Endodermal cell (in vitro differentiated cells): ENCODE data around the gene SRGAP3. TPM values are rescaled to one million over a fixed set of nuclear protein-coding genes. Genes with fewer than 3 reads are reported as not detected.

Source experiments
- DNase-seq: peaks from one replicate; pipeline ENCODE4 v3.0.0-alpha.2; 2017
- H3K27ac ChIP-seq: 2 replicates; pipeline ENCODE4 v1.5.1; 2013; ENCODE audit warnings: mild to moderate bottlenecking, low read depth, low read length, moderate library complexity
- H3K27me3 ChIP-seq: 2 replicates; pipeline ENCODE4 v1.6.1; 2013; ENCODE audit warnings: mild to moderate bottlenecking, low read length, moderate library complexity; ENCODE audit not compliant: insufficient read depth, control insufficient read depth, poor library complexity, severe bottlenecking
- H3K36me3 ChIP-seq: 2 replicates; pipeline ENCODE4 v1.7.0; 2013; ENCODE audit warnings: mild to moderate bottlenecking, low read length, moderate library complexity; ENCODE audit not compliant: control insufficient read depth, insufficient read depth
- H3K4me1 ChIP-seq: one replicate; pipeline ENCODE4 v1.7.0; 2013; ENCODE audit warnings: low read length; ENCODE audit not compliant: control insufficient read depth, insufficient read depth
- H3K4me3 ChIP-seq: 2 replicates; pipeline ENCODE4 v1.5.1; 2013; ENCODE audit warnings: mild to moderate bottlenecking, low read length, moderate library complexity
- H3K9ac ChIP-seq: 2 replicates; pipeline ENCODE4 v1.6.1; 2013; ENCODE audit warnings: mild to moderate bottlenecking, low read length, moderate library complexity; ENCODE audit not compliant: poor library complexity, severe bottlenecking; ENCODE audit errors: extremely low read depth
- H3K9me3 ChIP-seq: 2 replicates; pipeline ENCODE4 v1.6.1; 2013; ENCODE audit warnings: mild to moderate bottlenecking, low read length, moderate library complexity; ENCODE audit not compliant: control insufficient read depth
- H3K27ac Mint-ChIP-seq: 2 replicates; pipeline ENCODE4 v1.8.0; 2020; ENCODE audit warnings: mixed read lengths
- H3K27me3 Mint-ChIP-seq: 2 replicates; pipeline ENCODE4 v1.8.0; 2021; ENCODE audit warnings: mild to moderate bottlenecking, mixed read lengths; ENCODE audit not compliant: insufficient read depth
- H3K36me3 Mint-ChIP-seq: 2 replicates; pipeline ENCODE4 v1.8.0; 2020; ENCODE audit warnings: low read depth, mixed read lengths
- H3K4me1 Mint-ChIP-seq: 2 replicates; pipeline ENCODE4 v1.8.0; 2020; ENCODE audit warnings: mixed read lengths
- H3K4me3 Mint-ChIP-seq: 2 replicates; pipeline ENCODE4 v1.8.0; 2020; ENCODE audit warnings: mild to moderate bottlenecking, moderate library complexity, mixed read lengths
- H3K9me3 Mint-ChIP-seq: 2 replicates; pipeline ENCODE4 v1.8.0; 2020; ENCODE audit warnings: mild to moderate bottlenecking, mixed read lengths
- WGBS, 2 experiments: methylation state at CpG; one replicate each; pipeline versions ENCODE4 v1.1.5 to v1.1.7; 2013; ENCODE audit warnings: missing lambda C conversion rate in 2 of 2, mixed read lengths in 1 of 2; ENCODE audit not compliant: insufficient coverage in 1 of 2, insufficient read length in 1 of 2; 5-methylcytosine and 5-hydroxymethylcytosine counted together
- total RNA-seq, 2 donors: library from RNA; stranded (reverse); fragmentation: NEBNext Ultra II Directional in 1 of 2; extraction: Animal tissue kit (Norgen Biotek cat#: 25700) in 1 of 2; gene quantifications; 2 replicates in 1 of 2; 3 replicates in 1 of 2; pipeline ENCODE4 v1.2.1, GENCODE V29; 2021
- TF ChIP-seq, protein P1 (sequence below): fragments of 200-600 bp; sonication (generic); conservative IDR thresholded peaks from 2 replicates; pipeline ENCODE4 v1.5.0; 2021; ENCODE audit warnings: antibody characterized with exemption, mild to moderate bottlenecking

Gene SRGAP3
- total RNA-seq, 2 donors from 2014 or later, result 5.0 to 8.1 TPM

- Histone ChIP-seq H3K27me3 (no peaks in the 10 kb centered on the region), H3K36me3 (no peaks in the 10 kb centered on the region), H3K9me3 (no peaks in the 10 kb centered on the region), H3K9ac (no peak overlapping the region), H3K27ac (no peak overlapping the region), H3K4me3 (no peak overlapping the region), H3K4me1 (peaks cover 20% of the 10 kb centered on the region)
- Mint-ChIP-seq H3K4me3 (no peak overlapping the region), H3K27ac (no peak overlapping the region), H3K27me3 (no peaks in the 10 kb centered on the region), H3K9me3 (no peaks in the 10 kb centered on the region), H3K36me3 (no peaks in the 10 kb centered on the region), H3K4me1 (peaks cover 41% of the 10 kb centered on the region)
- DNase-seq, result no peak
- TF ChIP-seq, protein P1, sequence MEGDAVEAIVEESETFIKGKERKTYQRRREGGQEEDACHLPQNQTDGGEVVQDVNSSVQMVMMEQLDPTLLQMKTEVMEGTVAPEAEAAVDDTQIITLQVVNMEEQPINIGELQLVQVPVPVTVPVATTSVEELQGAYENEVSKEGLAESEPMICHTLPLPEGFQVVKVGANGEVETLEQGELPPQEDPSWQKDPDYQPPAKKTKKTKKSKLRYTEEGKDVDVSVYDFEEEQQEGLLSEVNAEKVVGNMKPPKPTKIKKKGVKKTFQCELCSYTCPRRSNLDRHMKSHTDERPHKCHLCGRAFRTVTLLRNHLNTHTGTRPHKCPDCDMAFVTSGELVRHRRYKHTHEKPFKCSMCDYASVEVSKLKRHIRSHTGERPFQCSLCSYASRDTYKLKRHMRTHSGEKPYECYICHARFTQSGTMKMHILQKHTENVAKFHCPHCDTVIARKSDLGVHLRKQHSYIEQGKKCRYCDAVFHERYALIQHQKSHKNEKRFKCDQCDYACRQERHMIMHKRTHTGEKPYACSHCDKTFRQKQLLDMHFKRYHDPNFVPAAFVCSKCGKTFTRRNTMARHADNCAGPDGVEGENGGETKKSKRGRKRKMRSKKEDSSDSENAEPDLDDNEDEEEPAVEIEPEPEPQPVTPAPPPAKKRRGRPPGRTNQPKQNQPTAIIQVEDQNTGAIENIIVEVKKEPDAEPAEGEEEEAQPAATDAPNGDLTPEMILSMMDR, result no peak
- WGBS, 2 experiments, result 93% methylated on average over 1 of the region's 1 CpG; no CpG with 5 or more reads in 1 of the 2 experiments
These were observed 87.6 kb downstream of the SRGAP3 start for GRCh38 chr3:9161811-9162210.

GRCh38 chr3:9161298-9161697 lies 88.1 kb downstream of the SRGAP3 start:
- H3K27ac ChIP-seq, result no peak overlapping the region
- no peaks in the 10 kb centered on the region for H3K27me3 ChIP-seq
- no peak for DNase-seq
- TF ChIP-seq, protein P1, result no peak
- H3K4me3 ChIP-seq, result no peak overlapping the region
- Mint-ChIP-seq H3K27me3 (no peaks in the 10 kb centered on the region), H3K36me3 (no peaks in the 10 kb centered on the region), H3K4me3 (no peak overlapping the region), H3K27ac (no peak overlapping the region), H3K9me3 (no peaks in the 10 kb centered on the region), H3K4me1 (peaks cover 41% of the 10 kb centered on the region)
- no peaks in the 10 kb centered on the region for H3K9me3 ChIP-seq
- WGBS, 2 experiments, result 94% methylated on average over 3 to 4 of the region's 4 CpGs
- peaks cover 20% of the 10 kb centered on the region for H3K4me1 ChIP-seq
- H3K9ac ChIP-seq, result no peak overlapping the region
- no peaks in the 10 kb centered on the region for H3K36me3 ChIP-seq

DNA sequence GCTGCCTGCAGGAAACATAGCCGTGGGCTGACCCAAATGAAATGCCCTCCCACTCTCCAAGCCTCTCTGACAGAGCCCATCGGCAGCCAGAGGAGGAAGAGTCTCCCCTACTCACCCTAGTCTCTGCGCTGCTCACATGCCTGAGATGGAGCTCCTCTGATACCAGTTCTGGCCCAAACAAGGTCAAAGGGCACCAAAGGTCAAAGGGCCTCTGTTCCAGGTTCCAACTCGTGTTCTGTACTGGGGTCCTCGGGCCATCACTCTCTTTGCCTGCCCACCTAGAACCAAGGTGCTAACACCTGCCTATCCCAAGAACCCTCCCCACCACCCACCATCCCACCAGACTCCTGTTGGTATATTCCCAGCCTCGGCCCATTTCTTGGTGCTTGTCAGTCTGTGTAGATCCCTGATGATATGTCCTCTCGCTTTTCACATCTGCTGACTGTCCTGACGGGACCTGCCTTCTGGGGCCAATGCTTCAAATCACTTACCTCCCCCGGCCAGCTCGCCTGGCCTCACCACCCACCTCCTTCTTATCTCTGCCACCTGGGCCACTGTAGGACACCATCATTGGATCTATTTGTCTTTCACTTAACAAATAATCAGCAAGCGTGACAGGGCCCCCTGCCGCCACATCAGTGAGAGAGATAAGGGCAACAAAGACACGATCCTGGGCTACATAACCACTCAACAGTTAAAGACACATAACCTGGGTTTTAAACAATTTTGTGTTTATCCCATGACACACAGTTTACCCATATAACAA lies 90.4 kb downstream of the SRGAP3 start:
- Histone ChIP-seq H3K9me3 (no peaks in the 10 kb centered on the region), H3K9ac (no peak overlapping the region), H3K4me1 (peaks cover 16% of the 10 kb centered on the region), H3K36me3 (no peaks in the 10 kb centered on the region), H3K27ac (no peak overlapping the region), H3K27me3 (no peaks in the 10 kb centered on the region), H3K4me3 (no peak overlapping the region)
- Mint-ChIP-seq H3K4me1 (peaks cover 45% of the 10 kb centered on the region), H3K27me3 (no peaks in the 10 kb centered on the region), H3K36me3 (no peaks in the 10 kb centered on the region), H3K27ac (peak overlapping the region; percentile 32), H3K4me3 (no peak overlapping the region), H3K9me3 (no peaks in the 10 kb centered on the region)
- TF ChIP-seq, protein P1, result no peak
- 45% methylated on average over 4 to 13 of the region's 13 CpGs for WGBS, 2 experiments
- DNase-seq, result peak; percentile 89
